Measurements from ENCODE around the gene GSDME.

GSDME gene

GRCh38 chr7:24701261-24702235 is 55.7 kb downstream of the GSDME start:
- DNase-seq: no peak

GRCh38 chr7:24700521-24701260 is 56.6 kb downstream of the GSDME start:
- no peak for DNase-seq

GRCh38 chr7:24698531-24699266 is 58.6 kb downstream of the GSDME start:
- no peak for DNase-seq

- DNase-seq: no peak
These were observed 59.8 kb downstream of the GSDME start for GRCh38 chr7:24697416-24697815.

- DNase-seq: no peak
These were observed 64.7 kb downstream of the GSDME start for GRCh38 chr7:24692592-24692991.

GRCh38 chr7:24690251-24690650 is 67.0 kb downstream of the GSDME start:
- peak; percentile 61 for DNase-seq

- DNase-seq: no peak
These were observed 71.6 kb downstream of the GSDME start for GRCh38 chr7:24685708-24686107.

GRCh38 chr7:24670782-24671181 is 86.5 kb downstream of the GSDME start:
- DNase-seq: no peak

GRCh38 chr7:24669971-24670591 is 87.2 kb downstream of the GSDME start:
- no peak for DNase-seq

GRCh38 chr7:24668927-24669635 is 88.2 kb downstream of the GSDME start:
- DNase-seq: no peak

- peak; percentile 52 for DNase-seq
These were observed 91.5 kb downstream of the GSDME start for GRCh38 chr7:24665564-24666294.

GRCh38 chr7:24660546-24660945 is 96.7 kb downstream of the GSDME start:
- no peak for DNase-seq

GRCh38 chr7:24659505-24659904 is 97.8 kb downstream of the GSDME start:
- no peak for DNase-seq

GRCh38 chr7:24657980-24658379 is 99.3 kb downstream of the GSDME start:
- no peak for DNase-seq

- DNase-seq: no peak
These were observed 100.7 kb downstream of the GSDME start for GRCh38 chr7:24656608-24657007.

GRCh38 chr7:24654305-24654704 is 103.0 kb downstream of the GSDME start:
- DNase-seq: no peak

GRCh38 chr7:24653316-24654085 is 103.8 kb downstream of the GSDME start:
- DNase-seq: peak; percentile 13

GRCh38 chr7:24652251-24652939 is 104.9 kb downstream of the GSDME start:
- no peak for DNase-seq
